HepG2 (cell line): Measurements from ENCODE around the gene HCK. TPM values are rescaled to one million over a fixed set of nuclear protein-coding genes. Genes with fewer than 3 reads are reported as not detected.
"Not testable (repeated sequence)": the region's sequence is repeated elsewhere in the genome, so short reads cannot be mapped to it uniquely, and the experiment has no call there.

ENCODE experiments used
- ATAC-seq: fragments of 200-7000 bp; cut with Tn5 transposase; 3 replicates; pipeline ENCODE4 v1.9.1; 2020; ENCODE audit warnings: mild to moderate bottlenecking, moderate library complexity
- BruUV-seq: library from RNA; stranded (reverse); fragments of 400-500 nt; replicated peaks from 2 replicates; lab custom pipeline; 2021; lab: Mats Ljungman, UMichigan
- CTCF ChIA-PET: fragments of 300-600 bp; formaldehyde crosslinking; extraction: SDS; loops from one replicate; lab custom pipeline; 2021; ENCODE audit warnings: low total read pairs, inconsistent platforms, low intra/inter-chr PET ratio; lab: Yijun Ruan, JAX
- POLR2A ChIA-PET: fragments of 350-600 bp; sonication (Branson Sonifier 250); formaldehyde crosslinking; loops from one replicate; lab custom pipeline; 2020; ENCODE audit warnings: antibody characterized with exemption, inconsistent platforms; lab: Yijun Ruan, JAX
- DNase-seq: peaks from one replicate; pipeline ENCODE4 v3.0.0-alpha.2; 2015; ENCODE audit warnings: low spot score
- FAIRE-seq: peaks from 3 replicates; lab custom pipeline; 2011; peaks lifted over from hg19 to GRCh38; lab: Jason Lieb, UNC
- H2AFZ ChIP-seq: one replicate; pipeline ENCODE4 v1.6.1; 2011; ENCODE audit warnings: low read length, inconsistent platforms
- H3K27ac ChIP-seq: fragments of 300-600 bp; 3 replicates; pipeline ENCODE4 v1.8.0; 2011; ENCODE audit warnings: mixed run types, mild to moderate bottlenecking, mixed read lengths, low read length, inconsistent platforms; ENCODE audit not compliant: insufficient read depth; ENCODE audit errors: extremely low read length
- H3K27me3 ChIP-seq, 2 experiments: fragments of 200-600 bp in 1 of 2; 2 replicates in 1 of 2; 3 replicates in 1 of 2; pipeline versions ENCODE4 v1.6.0 to v1.8.0; 2011; ENCODE audit warnings: low read length in 2 of 2, mild to moderate bottlenecking in 2 of 2, moderate library complexity in 2 of 2, inconsistent platforms in 1 of 2; ENCODE audit not compliant: insufficient read depth in 2 of 2, control insufficient read depth in 1 of 2
- H3K36me3 ChIP-seq, 2 experiments: fragments of 200-600 bp in 1 of 2; replicated peaks in 1 of 2; 2 replicates in 1 of 2; 3 replicates in 1 of 2; pipeline versions ENCODE4 v1.5.1 to v1.8.0; 2011; ENCODE audit warnings: low read length in 2 of 2, inconsistent platforms in 1 of 2; ENCODE audit not compliant: insufficient read depth in 2 of 2, control insufficient read depth in 1 of 2
- H3K4me1 ChIP-seq: 2 replicates; pipeline ENCODE4 v1.5.1; 2012; ENCODE audit warnings: low read length, inconsistent platforms; ENCODE audit not compliant: insufficient read depth
- H3K4me2 ChIP-seq: 2 replicates; pipeline ENCODE4 v1.6.0; 2011; ENCODE audit warnings: low read depth, low read length, inconsistent platforms
- H3K4me3 ChIP-seq, 3 experiments: fragments of 200-600 bp in 1 of 3; sonication (generic), shearing (Covaris generic) in 1 of 3; replicated peaks in 1 of 3; 2 replicates each; pipeline ENCODE4 v1.5.1; 2011 to 2016; ENCODE audit warnings: low read length in 3 of 3, inconsistent platforms in 2 of 3, low read depth in 2 of 3, mild to moderate bottlenecking in 2 of 3, control low read depth in 1 of 3, mixed read lengths in 1 of 3; ENCODE audit not compliant: insufficient read depth in 1 of 3
- H3K79me2 ChIP-seq: one replicate; pipeline ENCODE4 v1.6.1; 2011; ENCODE audit warnings: low read length, inconsistent platforms; ENCODE audit not compliant: insufficient read depth
- H3K9ac ChIP-seq: 2 replicates; pipeline ENCODE4 v1.6.0; 2011; ENCODE audit warnings: mild to moderate bottlenecking, low read depth, low read length, inconsistent platforms; ENCODE audit not compliant: insufficient read depth
- H3K9me3 ChIP-seq: 2 replicates; pipeline ENCODE4 v1.5.1; 2012; ENCODE audit warnings: mild to moderate bottlenecking, low read length
- H4K20me1 ChIP-seq: 2 replicates; pipeline ENCODE4 v1.6.0; 2011; ENCODE audit warnings: inconsistent platforms, mild to moderate bottlenecking, low read length, moderate library complexity; ENCODE audit not compliant: insufficient read depth
- ZNF121 ChIP-seq: sonication (generic); formaldehyde crosslinking; IDR thresholded peaks from 2 replicates; pipeline ENCODE4 v1.5.0; 2020; ENCODE audit warnings: mild to moderate bottlenecking, missing genetic modification reagents
- WGBS: methylation state at CpG from one replicate; pipeline ENCODE4 v1.1.6; 2017; ENCODE audit warnings: low lambda C conversion rate; 5-methylcytosine and 5-hydroxymethylcytosine counted together
- in situ Hi-C: cut with HindIII; loops from 2 replicates; pipeline ENCODE4 v1.10.0; 2017; ENCODE audit warnings: low pct_unique_long_range_greater_than_20kb; ENCODE audit not compliant: extremely low pct_ligation_motif_present
- intact Hi-C: fragments of 100-400 bp; cut with micrococcal nuclease; formaldehyde crosslinking; loops from one replicate; pipeline ENCODE4 v1.10.0; 2022; ENCODE audit not compliant: unreplicated experiment
- polyA plus RNA-seq, 8 experiments: library from polyadenylated mRNA; depleted of rRNA in 3 of 8; stranded (reverse) in 7 of 8; unstranded in 1 of 8; fragments of >200 nt; fragmentation: Illumina TruSeq in 4 of 8; extraction: Trizol in 4 of 8; gene quantifications; 2 replicates each; pipeline versions ENCODE4 v1.2.1 to v1.2.3, GENCODE V29; 2011 to 2016; ENCODE audit warnings: low read depth in 4 of 8, missing spikeins in 1 of 8, mixed read lengths in 1 of 8; ENCODE audit not compliant: insufficient read depth in 1 of 8
- total RNA-seq, 5 experiments: library from RNA; depleted of rRNA; stranded (reverse); fragments of >200 nt; fragmentation: Illumina TruSeq; extraction: Trizol; gene quantifications; 2 replicates each; pipeline ENCODE4 v1.2.3, GENCODE V29; 2016; ENCODE audit warnings: low read depth in 1 of 5

Gene HCK
- total and polyA plus RNA-seq, 2 of the 13 experiments (the other 11 are each of a cell fraction or from before 2014, with no cell fraction given) = 0.04 TPM; not detected in 1

DNA sequence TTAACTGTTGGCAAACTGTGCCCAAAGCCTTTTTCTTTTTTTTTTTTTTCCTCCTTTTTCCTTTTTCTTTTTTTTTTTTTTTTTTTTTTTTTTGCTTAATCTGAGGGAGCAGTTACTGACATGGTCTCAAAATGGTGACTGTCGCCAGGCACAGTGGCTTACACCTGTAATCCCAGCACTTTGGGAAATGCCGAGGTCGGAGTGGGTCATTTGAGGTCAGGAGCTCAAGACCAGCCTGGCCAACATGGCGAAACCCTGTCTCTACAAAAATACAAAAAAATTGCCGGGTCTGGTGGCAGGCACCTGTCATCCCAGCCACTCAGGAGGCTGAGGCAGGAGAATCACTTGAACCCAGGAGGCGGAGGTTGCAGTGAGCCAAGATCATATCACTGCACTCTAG, 64.8 kb downstream of the HCK start:
- in situ Hi-C loops, H2AFZ ChIP-seq, DNase-seq, H3K9me3 ChIP-seq, H3K27me3 ChIP-seq, ATAC-seq, CTCF ChIA-PET, BruUV-seq, H3K9ac ChIP-seq, FAIRE-seq, H3K27ac ChIP-seq, intact Hi-C loops, H3K4me2 ChIP-seq, H3K4me3 ChIP-seq: not testable (repeated sequence)
- 0 out of 2 replicates have a peak, but pooled peaks have one; percentile 41 for TF ChIP-seq ZNF121 (CRISPR knock-in tag)
- H4K20me1 ChIP-seq = peaks cover 38% of the 10 kb centered on the region
- 96% methylated on average over 6 of the region's 6 CpGs for WGBS
- POLR2A ChIA-PET = interaction anchor here (0.7 kb wide), 1 partner anchor 36 kb away, joined by 3 read pairs; no protein-coding TSS in a partner anchor
- peaks cover 89% of the 10 kb centered on the region for H3K79me2 ChIP-seq
- peaks cover 10 to 15% of the 10 kb centered on the region in 2 experiments for H3K36me3 ChIP-seq
- H3K4me1 ChIP-seq = peaks cover 47% of the 10 kb centered on the region

DNA sequence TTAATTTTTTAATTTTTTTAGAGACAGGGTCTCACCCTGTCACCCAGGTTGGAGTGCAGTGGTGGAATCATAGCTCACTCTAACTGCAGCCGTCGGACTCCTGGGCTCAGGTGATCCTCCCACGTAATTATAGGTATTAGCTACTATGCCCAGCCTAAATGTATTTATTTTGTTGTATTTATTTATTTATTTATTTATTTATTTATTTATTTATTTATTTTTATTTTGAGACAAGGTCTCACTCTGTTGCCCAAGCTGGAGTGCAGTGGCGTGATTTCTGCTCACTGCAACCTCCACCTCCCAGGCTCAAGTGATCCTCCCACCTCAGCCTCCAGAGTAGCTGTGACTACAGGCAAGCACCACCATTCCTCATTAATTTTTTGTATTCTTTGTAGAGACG, 66.4 kb downstream of the HCK start:
- H3K27ac ChIP-seq, BruUV-seq, H2AFZ ChIP-seq, FAIRE-seq, DNase-seq, intact Hi-C loops, H3K9ac ChIP-seq, CTCF ChIA-PET, H3K4me3 ChIP-seq, H3K9me3 ChIP-seq, in situ Hi-C loops, ATAC-seq, H3K27me3 ChIP-seq, H3K4me2 ChIP-seq: not testable (repeated sequence)
- Histone ChIP-seq H3K36me3 (peaks cover 10 to 15% of the 10 kb centered on the region in 2 experiments), H3K4me1 (peaks cover 31% of the 10 kb centered on the region), H4K20me1 (peaks cover 28% of the 10 kb centered on the region), H3K79me2 (peaks cover 77% of the 10 kb centered on the region)
- 96% methylated on average over 5 of the region's 5 CpGs for WGBS
- POLR2A ChIA-PET = interaction anchor here (1.2 kb wide), 1 partner anchor 9 kb away, joined by 6 read pairs; the partner anchor contains the start of gene TM9SF4
